HG02759 (cell line): Measurements from ENCODE around the gene CYP2E1.
"Not testable (repeated sequence)": the region's sequence is repeated elsewhere in the genome, so short reads cannot be mapped to it uniquely, and the experiment has no call there.

Source experiments
- ATAC-seq: cut with Tn5 transposase; IDR thresholded peaks from one replicate; pipeline ENCODE4 v1.9.1; 2021; ENCODE audit warnings: mild to moderate bottlenecking, moderate library complexity; ENCODE audit not compliant: unreplicated experiment

The CYP2E1 gene

GRCh38 chr10:133568831-133569527, 41.8 kb downstream of the CYP2E1 start:
- not testable (repeated sequence) for ATAC-seq

- not testable (repeated sequence) for ATAC-seq
Measured at GRCh38 chr10:133569801-133570200, 42.6 kb downstream of the CYP2E1 start.

GRCh38 chr10:133572055-133572454, 44.9 kb downstream of the CYP2E1 start:
- not testable (repeated sequence) for ATAC-seq

- not testable (repeated sequence) for ATAC-seq
Measured at GRCh38 chr10:133573460-133573859, 46.3 kb downstream of the CYP2E1 start.

- not testable (repeated sequence) for ATAC-seq
Measured at GRCh38 chr10:133577037-133577436, 49.9 kb downstream of the CYP2E1 start.
